A673 (cell line): ENCODE measurements around the gene ABHD15. TPM values are rescaled to one million over a fixed set of nuclear protein-coding genes. Genes with fewer than 3 reads are reported as not detected.
A peak's percentile ranks its signal among the peaks of the same experiment; 100 is the strongest.

Experiments used
- BruUV-seq: library from RNA; stranded (reverse); fragments of 400-500 nt; replicated peaks from 2 replicates; lab custom pipeline; 2021; lab: Mats Ljungman, UMichigan
- CTCF ChIA-PET: fragments of 300-600 bp; sonication (Branson Sonifier 250); formaldehyde crosslinking; loops from one replicate; lab custom pipeline; 2022; ENCODE audit warnings: antibody characterized with exemption; lab: Charles Lee
- POLR2A ChIA-PET: fragments of 300-600 bp; sonication (Branson Sonifier 250); formaldehyde crosslinking; loops from one replicate; lab custom pipeline; 2022; ENCODE audit warnings: antibody characterized with exemption; ENCODE audit not compliant: low non-redundant PET; lab: Charles Lee
- DNase-seq: peaks from one replicate; pipeline ENCODE4 v3.0.0-alpha.2; 2015; ENCODE audit warnings: low spot score
- H3K27ac ChIP-seq: fragments of 200-600 bp; sonication (generic); 2 replicates; pipeline ENCODE4 v1.5.1; 2016; ENCODE audit warnings: mixed run types, low read depth, mild to moderate bottlenecking, mixed read lengths, antibody characterized with exemption, low read length; ENCODE audit not compliant: poor library complexity, severe bottlenecking
- H3K27me3 ChIP-seq: fragments of 200-600 bp; sonication (generic); replicated peaks from 2 replicates; pipeline ENCODE4 v1.6.1; 2017; ENCODE audit warnings: mixed run types, low read depth, mild to moderate bottlenecking, mixed read lengths, antibody characterized with exemption, low read length; ENCODE audit not compliant: insufficient read depth, poor library complexity
- H3K36me3 ChIP-seq: fragments of 200-600 bp; sonication (generic); 2 replicates; pipeline ENCODE4 v1.6.1; 2016; ENCODE audit warnings: mixed run types, mild to moderate bottlenecking, mixed read lengths, antibody characterized with exemption, low read length; ENCODE audit not compliant: insufficient read depth, poor library complexity, severe bottlenecking
- H3K4me1 ChIP-seq: fragments of 200-600 bp; sonication (generic); 2 replicates; pipeline ENCODE4 v1.6.1; 2017; ENCODE audit warnings: mixed run types, mild to moderate bottlenecking, mixed read lengths, antibody characterized with exemption, low read length; ENCODE audit not compliant: insufficient read depth, poor library complexity, severe bottlenecking
- H3K4me3 ChIP-seq: fragments of 200-600 bp; sonication (generic); 2 replicates; pipeline ENCODE4 v1.5.1; 2016; ENCODE audit warnings: low read depth, mixed run types, mild to moderate bottlenecking, mixed read lengths, low read length; ENCODE audit not compliant: poor library complexity, severe bottlenecking
- H3K9me3 ChIP-seq: fragments of 200-600 bp; sonication (generic); 2 replicates; pipeline ENCODE4 v1.6.1; 2016; ENCODE audit warnings: mixed run types, low read depth, mild to moderate bottlenecking, mixed read lengths, antibody characterized with exemption, low read length; ENCODE audit not compliant: poor library complexity, severe bottlenecking
- EZH2 ChIP-seq: fragments of 200-600 bp; sonication (generic); IDR thresholded peaks from 2 replicates; pipeline ENCODE4 v1.6.1; 2017; ENCODE audit warnings: borderline replicate concordance, low read depth, mild to moderate bottlenecking, mixed read lengths, antibody characterized with exemption, low read length; ENCODE audit not compliant: poor library complexity, severe bottlenecking
- intact Hi-C: fragments of 100-400 bp; cut with micrococcal nuclease; formaldehyde crosslinking; loops from one replicate; pipeline ENCODE4 v1.10.0; 2022; ENCODE audit not compliant: unreplicated experiment
- total RNA-seq: library from RNA; stranded (reverse); gene quantifications from 2 replicates; pipeline ENCODE4 v1.2.3, GENCODE V29; 2021
- TF ChIP-seq, protein P1 (sequence below): fragments of 300-800, 200-600 bp; sonication (generic); conservative IDR thresholded peaks from 2 replicates; pipeline ENCODE4 v1.5.1; 2017; ENCODE audit warnings: low read depth, mild to moderate bottlenecking, antibody characterized with exemption, low read length, moderate library complexity, mixed read lengths

The ABHD15 gene
- total RNA-seq, 1 experiment from 2014 or later: 5.4 TPM

DNA sequence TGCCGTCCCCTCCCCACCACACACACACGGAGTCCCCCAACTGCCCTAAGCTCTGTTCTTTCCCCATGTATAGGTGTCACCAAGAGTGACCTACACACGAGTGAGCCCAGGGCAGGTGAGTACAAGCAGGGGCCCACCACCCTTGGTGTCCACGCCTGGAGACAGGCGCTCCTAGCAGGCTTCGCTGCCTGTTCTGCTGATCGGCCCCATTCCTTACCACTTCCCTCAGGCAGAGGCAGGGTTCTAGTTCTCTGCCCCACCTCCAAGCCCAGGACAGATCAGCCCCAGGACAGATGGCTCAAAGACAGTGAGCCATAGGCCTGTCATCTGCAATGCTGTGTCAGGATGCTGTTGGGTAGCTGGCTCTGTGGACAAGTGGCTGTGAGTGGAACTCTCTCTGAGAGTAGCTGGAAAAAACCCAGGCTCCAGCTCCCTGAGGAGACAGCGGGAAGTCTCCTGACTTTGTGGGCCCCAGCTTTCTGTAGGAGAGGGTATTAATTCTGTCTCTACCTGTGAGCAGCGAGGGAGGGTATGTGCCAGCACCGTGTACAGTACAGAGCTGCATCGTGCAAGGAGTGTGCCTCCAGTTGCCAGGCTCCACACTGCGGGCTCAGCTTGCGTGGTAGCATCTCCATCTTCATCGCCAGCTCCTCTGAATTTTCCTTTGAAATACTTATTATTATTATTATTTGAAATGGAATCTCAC lies 2.6 kb upstream of the ABHD15 start:
- no peaks in the 10 kb centered on the region for H3K9me3 ChIP-seq
- H3K36me3 ChIP-seq: peaks cover 14% of the 10 kb centered on the region
- peak overlapping the region; percentile 88 for H3K27ac ChIP-seq
- H3K4me3 ChIP-seq: peak overlapping the region; percentile 83
- no peak for TF ChIP-seq EZH2
- TF ChIP-seq, protein P1, sequence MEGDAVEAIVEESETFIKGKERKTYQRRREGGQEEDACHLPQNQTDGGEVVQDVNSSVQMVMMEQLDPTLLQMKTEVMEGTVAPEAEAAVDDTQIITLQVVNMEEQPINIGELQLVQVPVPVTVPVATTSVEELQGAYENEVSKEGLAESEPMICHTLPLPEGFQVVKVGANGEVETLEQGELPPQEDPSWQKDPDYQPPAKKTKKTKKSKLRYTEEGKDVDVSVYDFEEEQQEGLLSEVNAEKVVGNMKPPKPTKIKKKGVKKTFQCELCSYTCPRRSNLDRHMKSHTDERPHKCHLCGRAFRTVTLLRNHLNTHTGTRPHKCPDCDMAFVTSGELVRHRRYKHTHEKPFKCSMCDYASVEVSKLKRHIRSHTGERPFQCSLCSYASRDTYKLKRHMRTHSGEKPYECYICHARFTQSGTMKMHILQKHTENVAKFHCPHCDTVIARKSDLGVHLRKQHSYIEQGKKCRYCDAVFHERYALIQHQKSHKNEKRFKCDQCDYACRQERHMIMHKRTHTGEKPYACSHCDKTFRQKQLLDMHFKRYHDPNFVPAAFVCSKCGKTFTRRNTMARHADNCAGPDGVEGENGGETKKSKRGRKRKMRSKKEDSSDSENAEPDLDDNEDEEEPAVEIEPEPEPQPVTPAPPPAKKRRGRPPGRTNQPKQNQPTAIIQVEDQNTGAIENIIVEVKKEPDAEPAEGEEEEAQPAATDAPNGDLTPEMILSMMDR: no peak
- CTCF ChIA-PET: no interaction called here
- peaks cover 19% of the 10 kb centered on the region for H3K4me1 ChIP-seq
- no peak for DNase-seq
- POLR2A ChIA-PET: interaction anchor here (0.6 kb wide), 1 partner anchor 9 kb away, joined by 3 read pairs; no protein-coding TSS in a partner anchor
- BruUV-seq: TSS peak; percentile 46
- H3K27me3 ChIP-seq: no peaks in the 10 kb centered on the region
- intact Hi-C loops: loop anchor here (2.0 to 10.0 kb wide), 2 partner anchors 55 to 199 kb away; partner anchors contain the start of gene CORO6

DNA sequence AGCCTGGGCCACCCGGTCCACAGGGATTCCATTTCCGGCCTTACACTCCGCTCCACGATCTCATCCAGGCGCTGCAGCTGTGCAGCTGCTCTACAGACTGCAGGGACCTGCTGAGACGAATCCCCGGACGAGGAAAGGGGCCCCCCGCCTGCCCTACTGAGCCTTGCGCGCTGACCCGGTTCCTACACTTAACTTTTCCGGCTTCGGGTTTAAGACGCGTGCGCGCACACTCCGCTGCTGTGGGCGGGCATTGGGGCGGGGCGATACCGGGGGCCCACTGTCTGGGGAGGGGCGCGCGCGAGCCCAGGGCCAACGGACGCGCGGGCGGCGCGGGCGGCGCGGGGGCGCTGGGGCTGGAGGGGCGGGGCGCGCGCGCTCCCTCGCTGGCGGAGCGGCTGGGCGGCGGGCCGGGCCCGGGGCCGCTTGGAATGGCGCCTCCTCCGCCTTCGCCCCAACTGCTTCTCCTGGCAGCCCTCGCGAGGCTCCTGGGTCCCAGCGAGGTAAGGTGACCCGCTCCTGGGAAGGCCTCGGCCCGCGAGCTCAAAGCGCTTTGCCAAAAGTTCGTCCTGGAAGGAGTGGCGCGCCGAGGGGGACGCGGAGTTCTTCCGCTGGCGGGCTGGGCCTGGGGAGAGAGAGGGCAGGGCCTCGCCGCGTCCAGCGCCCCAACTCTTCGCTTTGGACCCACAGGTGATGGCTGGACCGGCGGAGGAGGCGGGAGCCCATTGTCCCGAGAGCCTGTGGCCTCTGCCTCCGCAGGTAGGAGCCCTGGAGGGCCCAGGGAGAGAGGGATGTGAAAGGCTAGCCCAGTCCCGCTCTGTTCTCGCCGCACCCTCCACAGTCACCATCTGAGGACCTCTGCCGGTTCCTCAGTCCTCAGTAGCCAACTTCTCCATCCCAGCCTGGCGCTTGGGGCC lies 1.8 kb upstream of the ABHD15 start, which contains the start of gene TP53I13:
TSS of gene TP53I13 (plus strand) at position 371 of the 914 bp plus-strand sequence. CDS start at position 429, 58 bp downstream.
- intact Hi-C loops: loop anchor here (1.0 to 10.0 kb wide), 3 partner anchors 23 to 198 kb away; partner anchors contain the start of gene CORO6
- peak; percentile 95 for DNase-seq
- Histone ChIP-seq H3K4me3 (peak within 1 kb of the TSS; percentile 83), H3K27ac (peak within 1 kb of the TSS; percentile 88), H3K4me1 (peaks cover 18% of the 10 kb centered on the region), H3K9me3 (no peaks in the 10 kb centered on the region), H3K36me3 (peaks cover 7% of the 10 kb centered on the region), H3K27me3 (no peaks in the 10 kb centered on the region)
- TF ChIP-seq, protein P1: no peak
- no peak for TF ChIP-seq EZH2
- ChIA-PET CTCF (interaction anchor here (1.0 kb wide), 1 partner anchor 199 kb away, joined by 5 read pairs; no protein-coding TSS in a partner anchor), POLR2A (no interaction called here)
- BruUV-seq: no TSS peak
